GM19240 (cell line): ENCODE results near the gene ARL4D.
"Not testable (repeated sequence)": the region's sequence is repeated elsewhere in the genome, so short reads cannot be mapped to it uniquely, and the experiment has no call there.

Source experiments
- DNase-seq: peaks from one replicate; pipeline ENCODE4 v3.0.0; 2011; ENCODE audit warnings: low spot score; ENCODE audit not compliant: insufficient read length

The ARL4D gene

GRCh38 chr17:43398724-43399595, at the start of gene ARL4D:
Gene ARL4D, plus strand, starts transcription at chr17:43398993. Its CDS starts 740 bp downstream, at chr17:43399733.
- DNase-seq, result peak; percentile 47

- no peak for DNase-seq
Observed at GRCh38 chr17:43349142-43349541, 49.7 kb upstream of the ARL4D start.

GRCh38 chr17:43350888-43351361, 47.9 kb upstream of the ARL4D start:
- no peak for DNase-seq

GRCh38 chr17:43351691-43352090, 47.1 kb upstream of the ARL4D start:
- DNase-seq, result no peak

- no peak for DNase-seq
Observed at GRCh38 chr17:43352579-43353331, 46.0 kb upstream of the ARL4D start.

GRCh38 chr17:43353393-43353792, 45.4 kb upstream of the ARL4D start:
- no peak for DNase-seq

- no peak for DNase-seq
Observed at GRCh38 chr17:43354371-43354770, 44.4 kb upstream of the ARL4D start.

GRCh38 chr17:43356450-43356849, 42.3 kb upstream of the ARL4D start:
- no peak for DNase-seq

GRCh38 chr17:43356999-43357398, 41.8 kb upstream of the ARL4D start:
- DNase-seq, result no peak

- DNase-seq, result no peak
Observed at GRCh38 chr17:43359469-43360110, 39.2 kb upstream of the ARL4D start.

- peak; percentile 29 for DNase-seq
Observed at GRCh38 chr17:43360376-43360738, 38.4 kb upstream of the ARL4D start.

GRCh38 chr17:43360739-43361505, 37.9 kb upstream of the ARL4D start:
- DNase-seq, result peak; percentile 88

GRCh38 chr17:43363181-43363925, 35.4 kb upstream of the ARL4D start:
- no peak for DNase-seq

- no peak for DNase-seq
Observed at GRCh38 chr17:43363926-43364285, 34.9 kb upstream of the ARL4D start.

- DNase-seq, result no peak
Observed at GRCh38 chr17:43365356-43365755, 33.4 kb upstream of the ARL4D start.

- not testable (repeated sequence) for DNase-seq
Observed at GRCh38 chr17:43365921-43366320, 32.9 kb upstream of the ARL4D start.

GRCh38 chr17:43366891-43367736, 31.7 kb upstream of the ARL4D start:
- no peak for DNase-seq

GRCh38 chr17:43367737-43368242, 31.0 kb upstream of the ARL4D start:
- no peak for DNase-seq

GRCh38 chr17:43368740-43369506, 29.9 kb upstream of the ARL4D start:
- no peak for DNase-seq
